ENCODE measurements around the gene RDH5. TPM values are rescaled to one million over a fixed set of nuclear protein-coding genes. Genes with fewer than 3 reads are reported as not detected.

RDH5 gene
- polyA plus RNA-seq, 1 of the 3 experiments (the other 2 are of a cell fraction): 5.2 TPM

- Histone ChIP-seq H3K4me3 (ENCODE audit: low read depth in 2 of 2, low read length in 1 of 2) (no peak overlapping the region), H3K36me3 (replicated peaks in 1 of 2; ENCODE audit: control insufficient read depth in 1 of 2, insufficient read depth in 2 of 2, low read length in 1 of 2) (no peaks in the 10 kb centered on the region)
- 92% methylated on average over 2 of the region's 7 CpGs for WGBS (ENCODE audit: low lambda C conversion rate)
These were observed 26.0 kb upstream of the RDH5 start for GRCh38 chr12:55694188-55694515.

GRCh38 chr12:55694651-55695050, 25.5 kb upstream of the RDH5 start:
- ChIA-PET POLR2A (no interaction called here), CTCF (interaction anchor here (0.9 to 2.5 kb wide), 2 partner anchors 25 to 38 kb away, joined by 4 to 8 read pairs; no protein-coding TSS in a partner anchor)
- Histone ChIP-seq H3K9ac (no peak overlapping the region), H3K27me3 (ENCODE audit: insufficient read depth) (no peaks in the 10 kb centered on the region), H3K4me1 (ENCODE audit: control insufficient read depth in 1 of 2, insufficient read depth in 2 of 2, low read depth in 1 of 2, low read length in 1 of 2) (no peaks in the 10 kb centered on the region), H3K9me3 (no peaks in the 10 kb centered on the region), H3K36me3 (replicated peaks in 1 of 2; ENCODE audit: control insufficient read depth in 1 of 2, insufficient read depth in 2 of 2, low read length in 1 of 2) (no peaks in the 10 kb centered on the region), H3K79me2 (ENCODE audit: insufficient read depth) (no peaks in the 10 kb centered on the region), H3K9me2 (no peaks in the 10 kb centered on the region), H3K4me3 (ENCODE audit: low read depth in 2 of 2, low read length in 1 of 2) (no peak overlapping the region), H3K27ac (ENCODE audit: low read depth in 2 of 2, low read length in 1 of 2) (no peak overlapping the region), H3K4me2 (no peak overlapping the region), H4K20me1 (ENCODE audit: insufficient read depth) (no peaks in the 10 kb centered on the region), H2AFZ (ENCODE audit: low read depth) (no peak overlapping the region), H3F3A (replicated peaks; ENCODE audit: insufficient read depth) (no peaks in the 10 kb centered on the region)
- DNase-seq: no peak
- 63% methylated on average over 1 of the region's 4 CpGs for WGBS (ENCODE audit: low lambda C conversion rate)
- no peak for TF ChIP-seq GATA2 (CRISPR knock-in tag; IDR thresholded peaks at IDR 0.05)
- no peak for TF ChIP-seq EP300 (IDR thresholded peaks at IDR 0.05; ENCODE audit: borderline replicate concordance in 1 of 2, low read depth in 1 of 2, low read length in 1 of 2)
- no peak for TF ChIP-seq POLR2AphosphoS5 (IDR thresholded peaks at IDR 0.05; ENCODE audit: low read depth, low read length)
- TF ChIP-seq FOXJ3 (CRISPR knock-in tag; IDR thresholded peaks at IDR 0.05): no peak
- TF ChIP-seq JUND (IDR thresholded peaks at IDR 0.05): no peak
- TF ChIP-seq USF1 (IDR thresholded peaks at IDR 0.05; ENCODE audit: borderline replicate concordance, low read depth): no peak
- TF ChIP-seq GABPA (IDR thresholded peaks at IDR 0.05; ENCODE audit: low read depth): no peak
- no peak for TF ChIP-seq PBX3 (IDR thresholded peaks at IDR 0.05)

More at GRCh38 chr12:55694188-55694515, 26.0 kb upstream of the RDH5 start:
- TF ChIP-seq SIN3A (IDR thresholded peaks at IDR 0.05; ENCODE audit: borderline replicate concordance, low read depth, low read length) (no peak), RXRA (IDR thresholded peaks at IDR 0.05; ENCODE audit: borderline replicate concordance, low read depth) (no peak), YY1 (IDR thresholded peaks at IDR 0.05; ENCODE audit: low read depth) (no peak)
- no peaks in the 10 kb centered on the region for H3F3A ChIP-seq (replicated peaks; ENCODE audit: insufficient read depth)
- DNase-seq: no peak
- H4K20me1 ChIP-seq (ENCODE audit: insufficient read depth): no peaks in the 10 kb centered on the region
- POLR2A ChIA-PET: no interaction called here
- no peak overlapping the region for H2AFZ ChIP-seq (ENCODE audit: low read depth)
- no peaks in the 10 kb centered on the region for H3K79me2 ChIP-seq (ENCODE audit: insufficient read depth)
- H3K9me3 ChIP-seq: no peaks in the 10 kb centered on the region
- no peaks in the 10 kb centered on the region for H3K4me1 ChIP-seq (ENCODE audit: control insufficient read depth in 1 of 2, insufficient read depth in 2 of 2, low read depth in 1 of 2, low read length in 1 of 2)
- no peak overlapping the region for H3K9ac ChIP-seq
- H3K9me2 ChIP-seq: no peaks in the 10 kb centered on the region
- CTCF ChIA-PET: interaction anchor here (0.9 to 2.5 kb wide), 2 partner anchors 25 to 38 kb away, joined by 4 to 8 read pairs; no protein-coding TSS in a partner anchor
- H3K4me2 ChIP-seq: no peak overlapping the region
- no peaks in the 10 kb centered on the region for H3K27me3 ChIP-seq (ENCODE audit: insufficient read depth)
- H3K27ac ChIP-seq (ENCODE audit: low read depth in 2 of 2, low read length in 1 of 2): no peak overlapping the region

DNA sequence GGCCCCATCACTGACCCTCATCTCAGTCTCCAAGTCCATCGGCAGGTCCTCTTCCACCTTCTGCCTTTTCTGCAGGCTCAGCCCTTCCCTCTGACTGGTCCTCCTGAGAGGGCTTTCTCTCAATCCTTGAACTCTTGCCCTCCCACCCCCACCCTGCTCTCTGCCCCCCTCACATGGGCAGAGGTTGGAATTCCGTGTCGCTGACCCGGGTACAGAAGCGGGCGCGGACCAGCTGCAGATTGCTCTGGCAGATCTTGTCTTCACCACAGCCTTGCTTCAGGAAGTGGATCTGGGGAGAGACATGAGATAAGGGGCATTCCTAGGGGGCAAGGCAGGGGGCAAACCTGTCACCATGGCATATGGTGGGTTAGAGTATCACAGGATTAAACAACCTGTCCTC, 24.8 kb upstream of the RDH5 start:
- TF ChIP-seq NFIC (IDR thresholded peaks at IDR 0.05; ENCODE audit: borderline replicate concordance): no peak
- TF ChIP-seq PBX3 (IDR thresholded peaks at IDR 0.05): no peak
- TF ChIP-seq GATA2 (CRISPR knock-in tag; IDR thresholded peaks at IDR 0.05): no peak
- no peak for TF ChIP-seq RAD21 (IDR thresholded peaks at IDR 0.05; ENCODE audit: low read length)
- TF ChIP-seq RXRA (IDR thresholded peaks at IDR 0.05; ENCODE audit: borderline replicate concordance, low read depth): no peak
- TF ChIP-seq TAF1 (IDR thresholded peaks at IDR 0.05; ENCODE audit: borderline replicate concordance, low read depth, low read length): no peak
- Histone ChIP-seq H3K4me1 (ENCODE audit: control insufficient read depth in 1 of 2, insufficient read depth in 2 of 2, low read depth in 1 of 2, low read length in 1 of 2) (no peaks in the 10 kb centered on the region), H3K9ac (no peak overlapping the region), H3K9me3 (no peaks in the 10 kb centered on the region), H2AFZ (ENCODE audit: low read depth) (no peak overlapping the region), H3K4me3 (ENCODE audit: low read depth in 2 of 2, low read length in 1 of 2) (no peak overlapping the region), H3F3A (replicated peaks; ENCODE audit: insufficient read depth) (no peaks in the 10 kb centered on the region), H4K20me1 (ENCODE audit: insufficient read depth) (no peaks in the 10 kb centered on the region), H3K27ac (ENCODE audit: low read depth in 2 of 2, low read length in 1 of 2) (no peak overlapping the region), H3K36me3 (replicated peaks in 1 of 2; ENCODE audit: control insufficient read depth in 1 of 2, insufficient read depth in 2 of 2, low read length in 1 of 2) (no peaks in the 10 kb centered on the region), H3K4me2 (no peak overlapping the region), H3K27me3 (ENCODE audit: insufficient read depth) (no peaks in the 10 kb centered on the region), H3K79me2 (ENCODE audit: insufficient read depth) (no peaks in the 10 kb centered on the region), H3K9me2 (no peaks in the 10 kb centered on the region)
- ChIA-PET POLR2A (no interaction called here), CTCF (interaction anchor here (1.0 to 2.1 kb wide), 2 partner anchors 19 to 39 kb away, joined by 3 to 12 read pairs; no protein-coding TSS in a partner anchor)
- WGBS (ENCODE audit: low lambda C conversion rate): 75% methylated on average over 7 of the region's 7 CpGs
- DNase-seq: no peak
